ENCODE measurements around the gene SP100.
"Not testable (repeated sequence)": the region's sequence is repeated elsewhere in the genome, so short reads cannot be mapped to it uniquely, and the experiment has no call there.

SP100 gene

DNA sequence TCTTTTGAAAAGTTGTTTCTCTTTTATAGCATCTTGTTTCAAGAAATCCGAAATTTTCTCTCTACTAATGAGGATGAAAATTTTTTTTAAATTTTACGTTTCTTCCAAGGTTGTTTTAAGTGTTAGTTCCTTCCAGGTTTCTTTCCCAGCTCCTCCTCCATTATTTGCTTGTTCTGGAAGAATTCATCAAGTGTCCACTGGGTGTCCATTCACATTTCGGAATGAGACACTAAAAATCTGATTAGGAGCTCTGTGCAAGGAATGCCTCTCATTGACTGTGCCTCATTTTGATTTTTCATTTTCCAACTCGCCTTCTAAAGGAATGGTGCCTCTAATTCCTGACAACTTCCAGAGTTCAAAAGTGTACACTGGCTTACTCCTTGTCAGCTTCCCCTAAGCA lies 6.1 kb downstream of the SP100 start:
- no peak for DNase-seq

DNA sequence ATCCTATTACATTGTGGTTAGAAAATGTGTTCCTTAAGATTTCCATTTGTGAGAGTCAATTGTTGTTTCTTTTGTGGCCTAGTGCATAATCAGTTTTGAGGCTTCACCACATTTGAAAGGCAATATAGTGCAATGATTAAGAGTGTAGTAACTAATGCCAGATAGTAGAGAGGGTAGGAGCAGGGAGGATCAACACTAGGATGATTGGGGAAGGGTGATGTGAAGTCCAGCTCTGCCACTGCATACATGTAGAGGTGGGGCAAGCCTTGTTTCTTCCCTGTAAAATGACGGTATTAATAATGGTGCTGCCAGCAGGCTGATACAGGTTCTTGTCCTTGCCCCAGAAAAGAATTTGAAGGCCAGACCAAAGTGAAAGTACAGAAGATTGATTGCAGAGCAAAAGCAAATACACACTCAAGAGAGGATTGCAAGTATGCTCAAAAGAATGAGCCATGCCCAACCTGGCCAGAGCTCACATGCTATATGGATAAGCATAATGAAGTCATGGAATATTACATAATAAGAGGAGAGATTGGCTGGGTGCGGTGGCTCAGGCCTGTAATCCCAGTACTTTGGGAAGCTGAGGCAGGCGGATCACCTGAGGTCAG lies 8.0 kb downstream of the SP100 start:
- DNase-seq, result no peak

GRCh38 chr2:230425377-230425776 lies 9.4 kb downstream of the SP100 start:
- DNase-seq, result no peak

DNA sequence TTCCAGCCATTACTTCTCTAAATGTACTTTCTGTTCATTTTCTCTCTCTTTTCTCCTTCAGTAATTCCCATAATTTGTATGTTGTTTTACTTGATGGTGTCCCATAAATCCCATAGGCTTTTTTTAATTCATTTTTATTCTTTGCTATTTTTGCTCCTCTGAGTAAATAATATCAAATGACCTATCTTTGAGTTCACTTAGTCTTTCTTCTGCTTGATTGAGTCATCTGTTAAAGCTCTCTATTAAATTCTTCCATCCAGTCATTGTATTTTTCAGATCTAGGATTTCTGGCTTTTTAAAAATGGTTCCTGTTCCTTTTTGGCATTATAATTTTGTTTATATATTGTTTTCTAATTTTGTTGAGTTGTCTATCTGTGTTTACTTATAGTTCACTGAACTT lies 13.5 kb downstream of the SP100 start:
- DNase-seq, result no peak

GRCh38 chr2:230430957-230431910 lies 15.2 kb downstream of the SP100 start:
- no peak for DNase-seq

DNA sequence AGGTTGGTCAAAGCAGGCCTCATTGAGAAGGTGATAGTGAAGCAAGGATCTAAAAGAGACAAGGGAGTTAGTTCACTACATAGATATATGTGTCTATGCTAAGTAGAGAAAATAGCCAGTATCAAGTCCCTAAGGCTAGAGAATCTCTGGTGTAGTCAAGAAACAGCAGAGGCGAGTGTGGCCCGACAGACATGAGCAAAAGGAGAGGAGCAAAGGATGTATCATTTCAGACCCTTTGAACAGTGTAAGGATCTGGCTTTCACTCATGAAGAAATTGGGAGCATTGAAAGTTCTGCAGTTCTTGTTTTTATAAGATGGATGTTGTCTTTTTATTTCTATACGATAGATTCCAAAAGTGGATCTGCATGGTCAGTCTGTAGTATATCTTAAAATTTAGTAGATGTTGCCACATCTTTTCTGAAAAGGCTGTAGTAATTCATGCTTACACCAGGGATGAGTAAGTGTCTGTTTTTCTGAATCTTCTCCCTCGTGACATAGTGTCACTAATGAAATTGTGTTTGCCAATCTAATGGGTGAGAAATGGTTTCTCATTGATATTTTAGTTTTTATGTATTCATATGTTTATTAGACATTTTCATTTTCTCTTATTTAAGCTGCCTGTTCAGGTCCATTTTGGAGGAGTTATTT lies 18.8 kb downstream of the SP100 start:
- no peak for DNase-seq

DNA sequence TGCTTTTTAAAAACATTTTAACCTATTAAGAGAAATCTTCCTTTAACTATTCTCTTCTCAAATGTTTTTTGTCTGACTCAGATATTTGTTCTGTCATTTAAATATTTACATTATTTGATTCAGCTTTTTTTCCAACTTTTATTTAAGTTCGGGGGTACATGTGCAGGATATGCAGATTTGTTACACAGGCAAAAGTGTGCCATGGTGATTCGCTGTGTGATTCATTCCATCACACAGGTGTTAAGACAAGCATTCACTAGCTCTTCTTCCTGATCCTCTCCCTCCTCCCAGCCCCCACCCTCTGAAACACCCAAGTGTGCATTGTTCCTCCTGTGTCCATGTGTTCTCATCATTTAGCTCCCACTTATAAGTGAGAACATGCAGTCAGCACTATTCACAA lies 19.4 kb downstream of the SP100 start:
- DNase-seq, result no peak

DNA sequence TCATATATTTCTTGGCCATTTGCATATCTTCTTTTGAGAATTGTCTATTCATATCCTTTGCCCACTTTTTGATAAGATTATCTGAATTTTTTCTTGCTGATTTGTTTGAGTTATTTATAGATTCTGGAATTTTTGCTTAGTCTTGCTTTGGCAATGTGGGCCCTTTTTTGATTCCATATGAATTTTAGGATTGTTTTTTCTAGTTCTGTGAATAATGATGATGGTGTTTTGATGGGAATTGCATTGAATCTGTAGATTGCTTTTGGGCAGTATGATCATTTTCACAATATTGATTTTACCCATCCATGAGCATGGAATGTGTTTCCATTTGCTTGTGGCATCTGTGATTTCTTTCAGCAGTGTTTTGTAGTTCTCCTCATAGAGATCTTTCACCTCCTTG lies 23.1 kb downstream of the SP100 start:
- DNase-seq, result not testable (repeated sequence)

GRCh38 chr2:230439590-230439989 lies 23.6 kb downstream of the SP100 start:
- no peak for DNase-seq

DNA sequence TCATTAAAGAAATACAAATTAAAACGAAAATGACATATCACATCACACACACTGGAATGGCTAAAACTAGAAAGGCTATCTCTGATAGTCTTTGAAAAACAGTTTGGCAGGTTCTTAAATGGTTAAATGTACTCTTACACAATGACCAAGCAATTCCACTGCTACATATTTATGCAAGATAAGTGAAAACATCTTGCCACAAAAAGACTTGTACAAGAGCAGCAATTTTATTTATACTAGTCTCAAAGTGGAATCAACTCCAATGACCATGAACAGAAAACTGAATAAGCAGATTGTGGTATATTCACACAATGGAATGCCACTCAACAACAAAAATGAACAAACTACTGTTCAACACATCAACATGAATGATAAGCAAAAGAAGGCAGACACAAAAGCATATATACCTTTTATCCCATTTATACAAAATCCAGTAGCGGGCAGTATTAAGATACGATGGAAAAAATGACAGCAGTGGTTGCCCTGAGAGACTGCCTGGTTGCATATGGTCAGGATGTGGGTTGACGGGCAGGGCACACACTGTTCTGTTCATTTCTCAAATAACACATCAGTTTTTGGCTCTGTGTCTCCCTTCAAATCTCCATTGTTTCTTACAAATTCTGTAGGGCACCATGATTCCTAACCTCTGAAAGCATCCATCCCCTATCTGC lies 25.4 kb downstream of the SP100 start:
- DNase-seq, result peak; percentile 58

DNA sequence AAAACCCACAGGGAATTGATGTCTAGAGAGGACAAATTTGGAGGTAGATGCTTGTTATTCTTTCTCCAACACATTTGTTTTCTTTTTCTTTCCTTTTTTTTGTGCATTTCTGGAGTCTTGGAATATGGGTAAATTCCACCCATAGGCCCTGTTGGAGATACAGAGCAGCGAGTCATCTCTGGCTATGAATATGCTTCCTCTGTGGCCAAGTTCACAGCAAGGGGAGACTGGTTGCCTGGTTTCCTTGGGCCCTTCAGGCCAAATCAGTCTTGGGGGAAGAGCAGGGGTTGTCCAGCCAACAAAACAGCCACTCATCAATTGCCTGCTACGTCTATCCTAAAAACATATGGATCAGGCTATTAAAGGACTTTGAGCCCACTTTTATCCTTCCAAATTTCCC lies 27.5 kb downstream of the SP100 start:
- no peak for DNase-seq

DNA sequence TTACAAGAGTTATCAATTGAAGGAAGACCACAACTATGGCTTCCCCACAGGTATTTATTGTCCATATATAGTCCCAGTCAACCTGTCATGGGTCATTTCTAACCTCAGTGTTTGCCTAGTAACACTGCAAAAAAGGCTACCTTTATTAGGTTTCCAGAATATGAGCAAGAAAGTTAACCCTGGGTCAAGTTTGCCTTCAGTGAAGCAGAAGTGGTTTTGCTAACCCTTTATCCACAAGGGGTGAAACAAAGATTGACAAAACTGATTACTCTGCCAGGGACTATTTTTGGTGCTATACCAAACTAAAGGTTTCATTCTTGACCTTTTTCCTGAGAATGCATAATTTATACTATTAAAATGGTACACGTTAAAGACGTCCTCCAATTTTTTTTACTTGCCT lies 28.8 kb downstream of the SP100 start:
- no peak for DNase-seq

GRCh38 chr2:230447036-230447435 lies 31.0 kb downstream of the SP100 start:
- no peak for DNase-seq

GRCh38 chr2:230447455-230448451 lies 31.8 kb downstream of the SP100 start:
- peak; percentile 47 for DNase-seq

DNA sequence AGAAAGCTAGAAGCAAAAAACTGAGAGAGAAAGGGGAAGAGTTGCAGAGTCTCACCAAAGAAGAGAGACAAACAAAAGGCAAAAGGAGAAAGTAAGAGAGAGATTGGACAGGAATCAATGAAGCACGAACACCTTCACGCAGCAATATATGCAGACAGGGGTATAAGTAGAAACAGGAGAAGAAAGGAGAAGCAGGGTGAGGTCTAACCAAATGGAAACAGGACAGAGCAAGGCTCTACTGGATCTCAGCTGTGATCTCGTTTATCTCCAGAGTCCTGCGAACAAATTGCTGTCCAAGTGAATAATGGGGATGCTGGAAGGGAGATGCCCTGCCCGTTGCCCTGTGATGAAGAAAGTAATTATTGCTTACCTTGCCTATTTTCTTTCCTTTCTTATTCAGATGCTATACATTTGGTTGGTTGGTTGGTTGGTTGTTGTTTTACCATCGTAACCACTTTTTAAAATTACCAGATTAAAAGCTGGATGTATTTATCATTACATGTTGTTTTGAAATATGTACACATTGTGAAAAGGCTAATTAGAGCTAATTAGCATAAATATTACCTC lies 34.0 kb downstream of the SP100 start:
- DNase-seq, result no peak

- DNase-seq, result no peak
Measured at GRCh38 chr2:230453006-230453405, 37.0 kb downstream of the SP100 start.

DNA sequence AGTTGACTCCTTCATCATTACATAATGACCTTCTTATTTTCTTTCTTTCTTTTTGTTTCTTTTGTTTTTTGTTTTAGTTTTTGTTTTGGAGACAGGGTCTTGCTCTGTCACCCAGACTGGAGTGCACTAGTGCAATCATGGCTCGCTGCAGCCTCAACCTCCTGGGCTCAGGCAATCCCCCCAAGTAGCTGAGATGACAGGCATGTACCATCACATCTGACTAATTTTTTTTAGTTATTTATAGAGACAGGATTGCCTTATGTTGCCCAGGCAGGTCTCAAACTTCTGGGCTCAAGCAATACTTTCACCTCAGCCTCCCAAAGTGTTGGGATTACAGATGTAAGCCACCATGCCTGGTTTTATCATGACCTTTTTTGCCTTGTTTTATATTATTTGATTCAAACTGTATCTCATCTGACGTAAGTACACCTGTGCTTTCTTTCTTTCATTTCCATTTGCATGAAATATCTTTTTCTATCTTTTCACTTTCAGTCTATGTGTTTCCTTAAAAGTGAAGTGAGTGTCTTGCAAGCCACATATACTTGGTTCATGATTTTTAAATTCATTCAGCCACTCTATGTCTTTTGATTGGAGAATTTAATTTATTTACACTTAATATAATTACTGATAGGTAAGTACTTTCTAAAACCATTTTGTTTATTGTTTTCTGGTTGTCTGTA lies 39.1 kb downstream of the SP100 start:
- no peak for DNase-seq

GRCh38 chr2:230457073-230457768 lies 41.2 kb downstream of the SP100 start:
- no peak for DNase-seq

DNA sequence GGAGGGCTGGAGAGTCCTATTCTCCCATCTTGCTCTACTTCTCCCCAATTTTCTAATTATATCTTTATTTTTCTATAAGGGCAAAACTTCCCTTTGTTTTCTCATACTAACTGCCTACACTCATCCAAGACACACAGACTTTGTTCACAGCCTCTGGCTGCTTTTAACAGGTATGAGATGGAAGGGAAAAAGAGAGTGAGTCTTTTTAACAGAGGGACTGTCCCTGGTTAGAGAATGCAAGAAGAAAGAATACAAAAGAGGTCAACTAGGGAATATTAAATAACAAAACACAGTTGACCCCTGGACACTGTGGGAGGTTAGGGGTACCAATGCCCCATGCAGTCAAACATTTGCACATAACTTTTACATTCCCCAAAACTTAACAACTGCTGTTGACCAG lies 41.8 kb downstream of the SP100 start:
- no peak for DNase-seq

GRCh38 chr2:230459216-230459615 lies 43.2 kb downstream of the SP100 start:
- DNase-seq, result no peak
